GM19023 (cell line): ENCODE results near the gene UNCX.
"Not testable (repeated sequence)": the region's sequence is repeated elsewhere in the genome, so short reads cannot be mapped to it uniquely, and the experiment has no call there.

ENCODE experiments used
- ATAC-seq: cut with Tn5 transposase; IDR thresholded peaks from one replicate; pipeline ENCODE4 v1.9.1; 2021; ENCODE audit warnings: mild to moderate bottlenecking, moderate library complexity; ENCODE audit not compliant: unreplicated experiment

UNCX gene

DNA sequence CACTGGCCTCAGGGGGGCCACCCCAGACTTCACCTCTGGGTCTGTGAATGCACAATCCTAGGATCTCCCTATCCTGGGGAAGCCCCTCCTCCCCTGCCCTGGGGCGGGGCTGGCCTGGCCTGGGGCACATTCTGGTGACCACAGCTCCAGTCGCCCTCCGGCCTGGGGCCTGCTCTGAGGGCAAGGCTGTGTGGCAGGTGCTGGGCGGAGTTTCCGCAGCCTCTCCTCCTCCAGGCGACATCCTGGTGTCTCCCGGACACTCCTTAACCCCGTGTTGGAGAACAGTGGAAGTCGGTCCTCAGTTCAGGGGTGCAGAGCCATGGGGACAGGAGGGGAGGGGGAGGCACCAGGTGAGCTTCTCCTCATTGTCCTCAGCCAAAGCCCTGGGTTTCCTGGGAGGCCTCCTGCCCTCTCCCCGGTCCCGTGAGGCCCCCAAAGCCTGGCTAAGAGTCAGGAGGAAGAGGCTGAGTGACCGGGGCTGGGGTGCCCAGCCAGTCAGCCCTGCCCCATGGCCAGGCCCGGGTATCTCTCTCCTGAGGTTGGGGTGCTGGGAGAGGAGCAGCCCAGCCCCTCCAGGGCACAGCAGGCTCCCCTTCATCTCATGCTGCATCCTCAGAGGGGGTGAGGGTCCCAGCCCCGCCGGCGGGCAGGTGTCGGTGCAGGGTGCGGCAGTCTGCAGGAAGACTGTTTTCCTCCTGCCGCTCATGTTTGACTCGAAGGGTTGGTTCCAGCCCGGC lies 22.6 kb downstream of the UNCX start:
- ATAC-seq: no peak

DNA sequence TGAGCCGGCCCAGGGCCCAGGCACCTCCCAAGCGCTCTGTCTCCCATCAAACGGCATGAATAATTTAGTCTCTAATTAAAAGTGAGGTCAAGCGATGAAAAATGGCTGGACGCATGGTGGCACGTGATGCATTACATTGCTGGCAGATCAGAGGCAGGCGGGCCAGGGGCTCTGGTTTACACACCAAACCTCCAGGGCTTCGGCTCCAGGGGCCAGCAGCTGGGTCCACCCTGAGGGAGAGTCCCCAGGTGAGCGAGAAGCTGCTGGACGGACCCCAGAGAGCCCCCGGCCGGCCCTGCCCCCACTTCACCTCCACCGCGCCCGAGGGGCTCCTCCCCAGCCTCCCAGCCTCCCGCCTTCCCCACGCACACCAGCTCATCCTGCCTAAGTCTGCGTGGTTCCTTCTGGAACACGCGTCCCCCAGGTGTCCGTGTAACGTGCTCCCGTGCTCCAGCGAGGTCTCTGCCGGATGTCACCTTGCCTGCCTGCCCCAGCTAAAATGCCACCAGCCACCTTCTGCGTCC lies 23.2 kb downstream of the UNCX start:
- ATAC-seq: no peak

GRCh38 chr7:1256621-1257020 lies 23.9 kb downstream of the UNCX start:
- no peak for ATAC-seq

- ATAC-seq: no peak
Measured at GRCh38 chr7:1257221-1257620, 24.5 kb downstream of the UNCX start.

DNA sequence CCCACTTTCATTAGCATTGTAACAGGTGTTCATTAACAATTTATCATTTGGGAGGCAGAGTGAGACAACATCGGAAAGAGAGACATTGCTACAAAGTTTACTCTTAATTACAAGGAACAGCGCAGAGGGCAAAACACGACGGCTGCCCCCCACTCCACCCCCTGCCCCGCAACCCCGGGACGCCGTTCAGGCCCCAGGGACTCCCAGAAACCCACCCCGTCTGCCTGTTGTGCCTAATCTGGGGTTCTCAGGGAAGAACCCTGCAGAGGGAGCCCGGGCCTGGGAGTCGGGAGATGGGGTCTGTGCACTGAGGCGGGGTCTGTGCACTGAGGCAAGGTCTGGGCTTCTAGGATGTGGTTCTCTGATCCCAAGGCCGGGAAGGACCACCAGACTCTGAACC lies 25.2 kb downstream of the UNCX start:
- ATAC-seq: no peak

DNA sequence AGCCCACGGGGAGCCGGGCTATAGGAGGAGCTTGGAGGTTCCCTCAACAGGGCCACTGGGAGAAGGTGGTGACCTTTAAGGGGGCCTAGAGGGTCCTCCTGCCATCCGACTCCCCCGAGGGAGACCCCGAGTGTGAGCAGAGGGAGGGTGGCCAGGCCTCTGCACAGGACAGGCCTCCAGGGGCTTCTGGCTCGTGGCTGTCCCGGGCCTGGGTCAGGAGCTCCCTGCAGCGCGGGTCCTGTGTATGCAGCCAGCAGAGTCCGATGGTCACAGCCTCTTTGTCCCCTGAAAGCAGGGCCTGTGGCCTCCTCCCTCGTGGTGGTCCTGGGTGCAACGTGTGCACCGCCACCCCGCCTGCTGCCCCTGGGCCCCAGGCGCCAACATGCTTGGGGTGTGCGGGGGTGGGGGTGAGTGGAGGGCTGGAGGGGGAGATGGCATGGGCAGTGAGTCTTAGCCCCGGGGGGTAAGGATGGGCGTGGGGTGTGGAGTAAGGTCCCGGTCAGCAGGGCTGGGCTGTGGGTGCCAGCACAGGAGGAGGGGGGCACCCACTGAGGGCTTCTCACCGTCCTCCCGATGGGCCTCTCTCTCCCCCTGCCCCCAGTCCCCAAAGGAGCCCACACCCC lies 27.1 kb downstream of the UNCX start:
- ATAC-seq: no peak

- ATAC-seq: no peak
Measured at GRCh38 chr7:1260244-1260635, 27.6 kb downstream of the UNCX start.

- ATAC-seq: not testable (repeated sequence)
Measured at GRCh38 chr7:1261036-1261435, 28.4 kb downstream of the UNCX start.

- no peak for ATAC-seq
Measured at GRCh38 chr7:1262441-1262840, 29.8 kb downstream of the UNCX start.

DNA sequence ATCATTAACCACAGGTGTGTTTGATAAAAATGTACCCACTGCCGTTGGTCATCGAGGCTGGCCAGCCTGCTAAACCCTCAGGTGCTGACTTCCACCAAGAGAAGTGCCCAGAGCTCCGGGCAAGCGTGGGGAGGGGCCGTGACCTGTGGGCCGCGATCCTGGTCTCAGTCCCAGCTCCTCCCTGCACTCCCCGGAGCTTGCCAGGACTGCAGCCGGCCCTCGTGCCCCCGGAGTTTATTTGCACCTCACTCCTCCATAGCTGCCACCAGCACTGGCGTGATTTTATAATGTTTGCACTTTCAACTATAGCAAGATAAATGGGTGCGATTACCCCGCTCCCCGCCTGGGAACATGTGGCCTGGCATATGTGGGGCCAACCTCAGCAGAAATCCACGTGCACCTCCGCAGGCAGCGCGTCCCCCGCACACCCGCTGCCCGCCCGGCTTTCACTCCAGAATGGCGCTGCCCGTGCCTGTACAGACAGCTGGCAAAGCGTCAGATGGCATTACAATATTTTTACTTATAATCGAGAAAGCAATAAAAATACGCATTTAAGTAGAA lies 30.8 kb downstream of the UNCX start:
- no peak for ATAC-seq

- ATAC-seq: no peak
Measured at GRCh38 chr7:1264345-1265280, 31.9 kb downstream of the UNCX start.

- ATAC-seq: no peak
Measured at GRCh38 chr7:1267016-1267900, 34.6 kb downstream of the UNCX start.

DNA sequence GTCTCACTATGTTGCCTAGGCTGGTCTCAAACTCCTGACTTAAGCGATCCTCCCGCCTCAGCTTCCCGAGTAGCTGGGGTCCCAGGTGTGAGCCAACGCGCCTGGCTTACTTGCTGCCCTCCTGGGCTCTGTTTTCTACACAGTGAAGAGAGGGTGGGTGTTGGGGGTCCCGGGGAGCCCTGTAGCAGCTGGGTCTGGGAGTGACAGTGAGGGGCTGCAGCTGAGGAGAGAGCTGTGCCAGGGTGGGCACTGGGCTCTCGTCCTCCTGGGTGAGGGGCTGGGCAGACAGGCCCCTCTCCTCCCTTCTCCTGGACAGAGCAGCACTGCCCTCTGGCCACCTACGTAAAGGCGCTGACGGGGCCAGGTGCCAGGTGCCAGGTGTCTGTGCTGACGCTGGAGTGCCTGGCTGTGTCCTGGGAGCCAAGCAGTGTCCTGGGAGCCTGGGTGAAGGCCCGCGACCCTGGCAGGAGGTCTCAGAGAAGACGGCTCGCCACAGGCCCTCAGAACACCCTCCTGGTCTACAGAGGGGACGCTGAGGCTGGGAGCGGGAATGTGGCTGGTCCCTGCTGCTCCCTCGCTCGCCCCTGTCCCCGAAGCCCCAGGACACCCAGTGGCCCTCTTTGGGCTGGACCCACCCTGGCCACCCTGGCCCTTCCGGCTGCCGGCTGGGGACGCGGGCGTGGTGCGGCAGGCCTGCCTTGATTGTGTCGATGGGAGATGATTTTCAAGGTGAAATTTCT lies 35.6 kb downstream of the UNCX start:
- no peak for ATAC-seq

- ATAC-seq: no peak
Measured at GRCh38 chr7:1268866-1269265, 36.2 kb downstream of the UNCX start.

DNA sequence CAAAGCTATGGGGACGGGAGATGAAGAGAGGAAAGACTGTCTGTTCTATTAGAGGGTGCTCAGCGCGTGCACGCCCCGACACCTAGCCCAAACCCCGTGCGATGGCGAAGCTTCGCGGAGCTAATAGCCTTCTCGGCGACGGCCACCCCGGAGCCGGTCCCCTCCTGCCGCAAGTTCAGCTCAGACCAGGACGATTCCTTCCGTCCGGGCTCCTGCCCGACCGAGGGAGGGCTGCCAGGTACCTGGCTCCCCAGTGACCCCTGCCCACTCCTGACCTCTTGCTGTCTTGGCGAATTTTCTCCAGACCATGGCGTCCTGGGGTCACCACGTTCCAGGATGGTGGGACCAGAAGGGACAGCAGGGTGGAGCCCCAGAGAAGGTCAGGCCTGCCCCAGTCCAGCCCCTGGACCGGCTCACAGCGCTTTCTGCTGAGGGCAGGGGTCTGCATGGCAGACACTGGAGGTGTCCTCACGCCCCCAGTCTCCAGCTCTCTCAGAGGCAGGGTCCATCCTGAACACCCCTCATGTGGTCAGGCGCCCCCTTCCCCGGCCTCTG lies 36.7 kb downstream of the UNCX start:
- ATAC-seq: no peak

GRCh38 chr7:1270181-1270580 lies 37.5 kb downstream of the UNCX start:
- no peak for ATAC-seq

- ATAC-seq: no peak
Measured at GRCh38 chr7:1271046-1271445, 38.4 kb downstream of the UNCX start.

DNA sequence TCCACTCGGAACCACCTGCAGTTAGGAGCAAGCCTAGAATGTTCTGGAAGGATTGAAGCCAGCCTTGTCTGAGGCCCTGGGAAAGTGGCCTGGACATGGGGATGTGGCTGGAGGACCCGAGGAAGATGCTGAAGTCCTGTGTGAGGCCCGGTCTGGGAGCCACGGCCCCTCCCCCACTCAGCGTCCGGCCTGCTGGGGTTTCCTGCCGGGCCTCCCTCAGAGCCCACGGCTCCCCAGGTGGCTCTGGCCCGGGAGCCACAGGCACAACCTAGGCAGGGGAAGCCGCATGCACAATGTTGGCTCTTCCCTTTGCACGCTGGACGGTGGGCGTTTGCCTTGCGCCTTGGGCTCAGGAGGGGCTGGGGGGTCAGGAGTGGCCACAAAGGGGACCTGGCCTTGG lies 39.0 kb downstream of the UNCX start:
- ATAC-seq: no peak

DNA sequence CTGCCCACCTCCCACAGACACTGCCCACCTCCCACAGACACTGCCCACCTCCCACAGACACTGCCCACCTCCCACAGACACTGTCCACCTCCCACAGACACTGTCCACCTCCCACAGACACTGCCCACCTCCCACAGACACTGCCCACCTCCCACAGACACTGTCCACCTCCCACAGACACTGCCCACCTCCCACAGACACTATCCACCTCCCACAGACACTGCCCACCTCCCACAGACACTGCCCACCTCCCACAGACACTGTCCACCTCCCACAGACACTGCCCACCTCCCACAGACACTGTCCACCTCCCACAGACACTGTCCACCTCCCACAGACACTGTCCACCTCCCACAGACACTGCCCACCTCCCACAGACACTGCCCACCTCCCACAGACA lies 39.5 kb downstream of the UNCX start:
- ATAC-seq: not testable (repeated sequence)
